GM18526 (cell line): ENCODE measurements around the gene GSDME.

Experiments
- POLR2A ChIP-seq: IDR thresholded peaks from 3 replicates; pipeline ENCODE4 v1.6.1; 2011; ENCODE audit not compliant: insufficient read length; ENCODE audit errors: extremely low read depth

Gene GSDME

GRCh38 chr7:24781106-24781505 is 23.8 kb upstream of the GSDME start:
- no peak for TF ChIP-seq POLR2A

DNA sequence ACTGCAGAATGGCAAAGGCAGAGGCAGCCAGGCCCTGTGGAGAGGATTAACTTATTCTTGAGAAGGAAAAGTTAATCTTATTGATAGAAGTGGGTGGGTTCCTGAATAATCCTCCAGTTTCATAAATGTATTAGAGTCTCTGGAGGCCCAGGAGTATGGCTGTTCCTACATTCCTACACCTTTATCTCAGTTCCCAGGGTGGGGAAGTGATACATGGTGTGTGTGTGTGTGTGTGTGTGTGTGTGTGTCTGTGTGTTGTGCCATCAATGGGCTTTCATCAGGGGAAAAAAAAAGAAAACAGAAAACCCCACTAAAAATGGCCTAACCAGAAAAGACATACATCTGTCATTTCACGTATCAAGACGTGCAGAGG is 22.0 kb upstream of the GSDME start:
- TF ChIP-seq POLR2A, result no peak

GRCh38 chr7:24778543-24779282 is 21.4 kb upstream of the GSDME start:
- TF ChIP-seq POLR2A, result no peak

DNA sequence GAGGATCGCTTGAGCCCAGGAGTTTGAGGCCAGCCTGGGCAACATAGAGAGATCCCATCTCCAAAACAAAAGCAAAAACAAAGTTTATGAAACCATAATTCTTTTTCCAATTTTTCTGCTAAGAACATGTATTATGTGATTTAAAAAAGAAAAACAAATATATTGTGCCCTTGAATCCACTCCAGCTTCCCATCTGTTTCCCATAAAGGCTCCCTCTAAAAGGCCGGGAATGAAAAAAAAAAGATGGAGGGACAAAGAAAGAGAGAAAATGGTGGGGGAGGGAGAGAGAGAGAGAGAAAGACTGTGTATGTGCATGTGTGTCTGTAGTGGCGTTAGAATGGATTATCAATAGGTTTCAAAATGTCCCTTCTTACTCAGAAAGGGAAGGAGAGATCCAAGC is 20.5 kb upstream of the GSDME start:
- TF ChIP-seq POLR2A, result no peak

DNA sequence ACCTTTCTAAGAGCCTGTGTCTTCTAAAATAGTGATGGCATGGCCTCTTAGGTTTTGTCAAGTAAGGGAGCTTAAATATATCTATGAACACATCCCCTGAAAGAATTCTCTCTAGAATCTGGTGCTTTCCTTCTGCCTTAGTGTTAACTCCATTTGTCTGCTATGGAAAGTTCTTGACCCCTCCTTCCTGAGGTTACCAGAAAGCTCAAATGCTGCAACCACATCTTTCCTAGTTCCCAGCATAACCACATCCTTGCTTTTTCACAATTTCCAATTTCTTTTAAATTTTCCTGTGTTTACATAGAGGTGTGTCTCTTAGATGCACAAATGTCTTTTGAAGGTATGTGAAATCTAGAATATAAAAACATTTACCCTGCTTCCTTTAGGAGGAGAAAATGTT is 16.4 kb upstream of the GSDME start:
- TF ChIP-seq POLR2A, result no peak

DNA sequence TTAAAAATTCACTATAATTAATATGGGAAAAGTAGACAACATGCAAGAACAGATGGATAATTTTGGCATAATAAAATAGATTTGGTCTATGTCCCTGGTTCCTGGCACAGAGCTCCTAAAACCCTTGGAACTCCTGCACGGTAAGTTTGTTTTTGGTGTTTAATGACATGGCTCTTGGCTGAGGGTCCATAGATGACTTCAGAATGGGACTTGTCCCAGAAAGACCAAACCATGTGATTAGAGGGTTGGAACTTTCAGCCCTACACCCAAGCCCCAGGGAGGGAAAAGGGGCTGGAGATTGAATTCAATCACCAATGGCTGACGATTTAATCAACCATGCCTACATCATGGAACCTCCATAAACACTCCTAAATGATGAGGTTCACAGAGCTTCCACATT is 12.6 kb upstream of the GSDME start:
- no peak for TF ChIP-seq POLR2A

DNA sequence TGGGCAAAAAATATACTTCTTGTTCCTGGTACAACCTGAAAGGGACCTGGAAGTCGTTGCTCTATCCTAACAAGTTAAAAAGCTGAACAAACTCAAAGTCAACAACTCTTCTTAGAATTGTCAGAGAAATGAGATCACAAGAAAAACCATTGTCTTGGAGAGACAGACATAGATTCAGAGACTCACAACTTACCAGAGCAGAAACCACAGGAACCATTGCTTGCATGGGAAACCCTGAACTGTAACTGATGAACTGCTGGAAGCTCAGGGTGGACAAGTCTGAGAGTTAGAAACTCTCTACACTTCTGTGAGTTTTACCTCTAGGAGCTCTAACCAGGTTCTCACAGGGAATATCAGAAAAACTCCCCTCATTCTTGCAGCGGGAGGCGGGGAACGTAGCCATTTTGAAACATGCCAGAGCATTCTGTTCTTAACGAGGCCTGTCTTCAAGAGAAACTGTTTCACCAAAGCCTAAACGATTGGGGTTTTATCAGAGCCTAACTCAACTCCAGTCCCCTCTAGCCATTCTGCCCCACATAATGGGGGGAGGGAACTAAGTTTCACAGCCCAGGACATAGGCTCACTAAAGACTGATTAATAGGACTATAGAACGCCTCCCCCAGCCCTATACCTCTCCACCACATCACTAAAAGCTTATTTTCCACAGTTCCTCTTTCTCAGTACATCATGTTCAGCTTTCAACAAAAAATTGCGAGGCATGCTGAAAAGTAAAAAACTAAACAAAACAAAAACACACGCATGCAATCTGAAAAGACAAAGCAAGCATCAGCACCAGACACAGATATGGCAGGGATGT is 12.0 kb upstream of the GSDME start:
- TF ChIP-seq POLR2A, result no peak

DNA sequence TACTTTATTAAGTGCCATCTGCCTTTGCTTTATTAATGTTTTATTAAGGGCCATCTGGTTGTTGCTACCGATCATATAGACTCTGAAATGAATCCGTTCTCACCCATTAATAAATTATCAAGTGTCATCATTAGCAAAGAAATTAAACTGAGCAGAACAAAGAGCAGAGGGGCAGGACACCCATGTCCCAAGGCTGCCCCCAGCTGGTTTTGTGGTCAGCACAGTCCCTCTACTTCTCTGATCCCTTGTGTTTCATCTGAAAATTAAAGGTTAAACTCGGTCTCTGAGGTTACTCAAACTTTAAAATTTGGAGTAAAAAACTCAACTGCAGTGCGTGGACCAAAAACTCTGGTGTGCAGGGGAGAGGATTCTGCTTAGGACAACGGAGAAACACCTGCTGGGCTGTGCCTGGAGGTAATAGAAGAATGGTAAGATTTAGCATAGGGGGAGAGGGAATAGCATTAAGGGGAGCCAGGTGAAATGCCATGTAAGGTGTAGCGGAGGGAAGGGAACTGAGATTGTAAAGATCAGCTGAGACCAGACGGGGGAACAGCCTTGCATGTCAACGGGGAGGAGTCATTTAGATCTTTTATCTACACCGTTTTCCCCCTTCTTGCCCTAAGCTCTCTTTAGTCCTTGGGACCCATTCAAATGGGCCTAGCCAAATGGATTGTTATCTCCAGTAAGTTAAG is 10.8 kb upstream of the GSDME start:
- no peak for TF ChIP-seq POLR2A

GRCh38 chr7:24764972-24765744 is 7.9 kb upstream of the GSDME start:
- no peak for TF ChIP-seq POLR2A

GRCh38 chr7:24764011-24764410 is 6.7 kb upstream of the GSDME start:
- TF ChIP-seq POLR2A, result no peak

DNA sequence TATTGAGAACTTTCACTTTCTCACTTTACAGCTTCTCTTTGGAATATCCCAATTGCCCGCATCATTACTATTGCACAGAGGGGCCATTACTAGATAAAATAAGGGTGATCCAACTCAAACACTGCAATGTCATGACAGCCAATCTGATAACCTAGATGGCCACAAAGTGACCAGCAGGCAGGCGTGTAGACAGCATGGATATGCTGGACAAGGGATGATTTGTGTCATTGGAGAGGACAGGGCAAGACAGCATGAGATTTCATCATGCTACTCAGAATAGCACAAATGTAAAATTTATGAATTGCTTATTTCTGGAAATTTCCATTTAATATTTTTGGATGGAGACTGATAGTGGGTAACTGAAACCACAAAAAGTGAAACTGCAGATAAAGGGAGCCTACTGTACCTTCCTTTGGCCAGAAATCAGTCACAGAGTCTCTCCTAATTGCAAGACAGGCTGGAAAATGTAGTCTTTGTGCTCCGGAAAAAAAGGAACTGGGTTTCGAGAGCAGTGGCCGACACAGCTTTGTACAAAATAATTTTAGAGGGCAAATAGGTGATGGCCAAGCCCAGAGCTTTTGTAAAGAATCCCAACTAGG is 6.1 kb upstream of the GSDME start:
- TF ChIP-seq POLR2A, result no peak

- no peak for TF ChIP-seq POLR2A
These were observed 5.5 kb upstream of the GSDME start for GRCh38 chr7:24762771-24763170.

DNA sequence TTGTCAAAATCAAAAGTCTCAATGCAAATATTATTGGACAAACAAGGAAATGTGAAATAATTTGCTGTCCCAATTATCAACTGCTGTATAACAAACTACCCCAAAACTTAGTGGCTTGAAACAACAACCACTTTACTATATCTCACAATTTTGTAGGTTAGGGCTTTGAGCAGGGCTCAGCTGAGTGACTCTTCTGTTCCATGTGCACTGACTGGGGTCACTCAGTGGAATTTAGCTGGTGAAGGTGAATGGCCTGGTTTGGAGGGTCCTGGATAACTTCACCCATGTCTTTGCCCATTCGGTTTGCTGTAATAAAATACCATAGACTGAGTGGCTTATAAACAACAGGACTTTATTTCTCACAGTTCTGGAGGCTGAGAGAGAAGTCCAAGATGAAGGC is 3.7 kb upstream of the GSDME start:
- no peak for TF ChIP-seq POLR2A

DNA sequence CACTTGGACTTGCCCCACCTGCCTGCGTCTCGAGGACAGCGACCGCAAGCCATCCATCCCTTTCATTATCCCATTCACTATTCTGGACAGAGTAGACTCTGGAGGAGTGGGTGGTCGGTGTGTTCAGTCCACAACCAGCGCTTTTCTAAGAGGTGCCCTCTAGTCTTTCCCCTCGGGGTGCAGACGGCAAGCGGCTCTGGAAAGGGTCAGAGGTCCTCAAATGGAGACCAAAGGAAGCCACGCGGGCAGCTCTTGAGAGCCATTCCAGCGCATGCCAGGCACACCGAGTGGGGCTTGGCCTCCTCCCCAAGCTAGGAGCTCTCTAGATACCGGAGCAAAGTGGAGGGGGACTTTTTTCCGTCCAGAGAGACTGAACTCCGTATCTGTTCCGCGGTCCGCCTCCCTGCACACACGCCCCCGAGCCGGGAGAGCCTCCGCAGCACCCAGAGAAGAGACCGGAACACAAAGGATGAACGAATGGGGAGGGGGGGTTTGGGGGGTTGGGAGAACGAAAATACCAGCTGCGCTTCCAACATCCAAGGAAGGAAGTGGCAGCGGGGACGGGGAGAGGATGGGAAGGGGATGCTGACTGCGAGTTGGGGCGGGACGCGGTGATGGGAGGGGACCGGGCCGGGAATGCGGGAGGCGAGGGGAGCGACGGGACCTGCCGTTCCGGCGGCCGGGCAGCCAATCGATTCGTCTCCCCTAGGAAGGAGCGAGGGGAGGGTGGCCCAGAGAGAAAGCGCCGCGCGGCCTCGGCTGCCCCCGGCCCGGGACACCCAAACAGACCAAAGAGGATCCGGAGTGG is 515 bp downstream of the GSDME start:
- no peak for TF ChIP-seq POLR2A

DNA sequence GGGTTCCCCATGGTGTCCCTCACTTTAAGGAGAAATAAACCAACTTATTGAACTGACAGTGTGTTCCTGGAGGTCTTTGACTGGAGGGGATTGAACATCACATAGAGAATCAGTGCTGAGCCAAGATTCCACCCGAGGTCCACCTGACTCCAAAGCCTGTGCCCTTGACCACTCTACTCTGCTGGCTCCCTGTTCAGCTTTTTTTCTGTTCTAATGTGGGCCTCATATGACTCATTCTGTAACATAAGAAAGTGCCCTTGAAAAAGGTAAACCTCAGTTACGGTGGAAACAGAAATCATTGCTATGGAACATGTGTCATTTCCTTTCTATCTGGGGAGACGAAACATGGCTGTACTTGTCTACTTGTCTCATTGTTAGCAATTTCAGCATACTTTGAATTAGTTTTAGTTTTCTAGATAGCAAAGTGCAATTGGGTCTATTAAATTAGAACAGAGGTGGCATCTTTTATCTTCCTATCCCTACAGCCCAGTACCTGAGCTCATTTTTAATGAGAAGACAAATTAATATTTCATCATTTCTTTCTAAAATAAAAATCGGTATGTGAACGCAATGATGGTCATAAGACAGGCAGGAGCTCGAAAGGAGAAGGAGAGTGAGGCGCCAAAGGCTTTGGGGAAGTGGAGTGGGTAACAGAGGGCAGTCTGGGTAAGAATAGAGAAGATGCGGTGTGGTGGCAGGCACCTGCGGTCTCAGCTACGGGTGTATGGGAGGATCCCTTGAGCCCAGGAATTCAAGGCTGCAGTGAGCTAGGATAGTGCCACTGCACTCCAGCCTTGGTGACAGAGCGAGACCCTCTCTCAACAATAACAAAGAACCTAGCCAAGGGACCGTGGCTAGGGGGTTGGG is 1.5 kb downstream of the GSDME start:
- TF ChIP-seq POLR2A, result no peak
